GM21723 (cell line): ENCODE measurements around the gene RRP8.
A peak's percentile ranks its signal among the peaks of the same experiment; 100 is the strongest.

Source experiments
- ATAC-seq: cut with Tn5 transposase; IDR thresholded peaks from one replicate; pipeline ENCODE4 v1.9.1; 2021; ENCODE audit warnings: mild to moderate bottlenecking, moderate library complexity; ENCODE audit not compliant: unreplicated experiment

Gene RRP8

GRCh38 chr11:6604790-6605189 lies 1.4 kb upstream of the RRP8 start:
- no peak for ATAC-seq

- peak; percentile 43 for ATAC-seq
Observed at GRCh38 chr11:6604081-6604626, 738 bp upstream of the RRP8 start.

GRCh38 chr11:6602096-6602940 lies 1.1 kb downstream of the RRP8 start:
- no peak for ATAC-seq

- ATAC-seq: no peak
Observed at GRCh38 chr11:6601041-6601461, 2.4 kb downstream of the RRP8 start.

- no peak for ATAC-seq
Observed at GRCh38 chr11:6599881-6600390, 3.5 kb downstream of the RRP8 start.

GRCh38 chr11:6599449-6599848 lies 4.0 kb downstream of the RRP8 start:
- ATAC-seq: no peak

GRCh38 chr11:6598555-6598954 lies 4.9 kb downstream of the RRP8 start:
- no peak for ATAC-seq

- no peak for ATAC-seq
Observed at GRCh38 chr11:6596239-6596877, 7.1 kb downstream of the RRP8 start.

- no peak for ATAC-seq
Observed at GRCh38 chr11:6594142-6594768, 9.2 kb downstream of the RRP8 start.

GRCh38 chr11:6588018-6588417 lies 15.4 kb downstream of the RRP8 start:
- ATAC-seq: no peak

- no peak for ATAC-seq
Observed at GRCh38 chr11:6587360-6587953, 16.0 kb downstream of the RRP8 start.

- ATAC-seq: no peak
Observed at GRCh38 chr11:6586434-6587359, 16.7 kb downstream of the RRP8 start.

GRCh38 chr11:6584528-6584927 lies 18.9 kb downstream of the RRP8 start:
- ATAC-seq: no peak

GRCh38 chr11:6583584-6583983 lies 19.8 kb downstream of the RRP8 start:
- no peak for ATAC-seq

GRCh38 chr11:6579681-6580080 lies 23.7 kb downstream of the RRP8 start:
- ATAC-seq: no peak

GRCh38 chr11:6578134-6578533 lies 25.3 kb downstream of the RRP8 start:
- no peak for ATAC-seq

GRCh38 chr11:6576471-6577373 lies 26.7 kb downstream of the RRP8 start:
- no peak for ATAC-seq

- no peak for ATAC-seq
Observed at GRCh38 chr11:6574816-6575715, 28.4 kb downstream of the RRP8 start.
